ENCODE data around the gene DNAI1.

- no peak for TF ChIP-seq POLR2AphosphoS5 (IDR thresholded peaks at IDR 0.05; ENCODE audit: low read depth)
- no peak for TF ChIP-seq CTCF (IDR thresholded peaks at IDR 0.05; ENCODE audit: insufficient read depth, low read length)
Observed at GRCh38 chr9:34570376-34570775, 111.8 kb downstream of the DNAI1 start.
